GM12874 (cell line): ENCODE data around the gene PARD3B.

Source experiments
- TF ChIP-seq, protein P1 (sequence below): IDR thresholded peaks from 2 replicates; pipeline ENCODE4 v1.5.1; 2011; ENCODE audit warnings: low read depth, mild to moderate bottlenecking, control low read depth, low read length, moderate library complexity; ENCODE audit not compliant: insufficient read depth

The PARD3B gene

DNA sequence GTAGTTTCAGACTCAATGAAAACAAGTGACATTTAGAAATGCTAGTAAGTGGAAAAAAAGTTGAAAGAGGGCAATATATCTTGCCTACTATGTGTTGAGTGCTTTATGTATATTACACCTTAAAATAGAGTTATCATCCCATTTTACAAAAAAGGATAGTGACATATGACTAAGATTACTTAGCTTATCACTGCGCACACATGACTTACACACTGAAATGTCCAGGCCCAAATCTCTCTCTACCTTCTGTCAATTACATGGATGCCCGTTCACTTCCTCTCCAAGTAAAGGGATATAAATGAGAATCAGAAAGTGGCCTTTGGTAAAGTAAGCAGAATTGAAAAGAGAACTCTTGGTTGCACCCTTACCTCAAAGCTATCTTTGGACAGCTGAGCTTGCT is 3.6 kb upstream of the PARD3B start:
- TF ChIP-seq, protein P1, sequence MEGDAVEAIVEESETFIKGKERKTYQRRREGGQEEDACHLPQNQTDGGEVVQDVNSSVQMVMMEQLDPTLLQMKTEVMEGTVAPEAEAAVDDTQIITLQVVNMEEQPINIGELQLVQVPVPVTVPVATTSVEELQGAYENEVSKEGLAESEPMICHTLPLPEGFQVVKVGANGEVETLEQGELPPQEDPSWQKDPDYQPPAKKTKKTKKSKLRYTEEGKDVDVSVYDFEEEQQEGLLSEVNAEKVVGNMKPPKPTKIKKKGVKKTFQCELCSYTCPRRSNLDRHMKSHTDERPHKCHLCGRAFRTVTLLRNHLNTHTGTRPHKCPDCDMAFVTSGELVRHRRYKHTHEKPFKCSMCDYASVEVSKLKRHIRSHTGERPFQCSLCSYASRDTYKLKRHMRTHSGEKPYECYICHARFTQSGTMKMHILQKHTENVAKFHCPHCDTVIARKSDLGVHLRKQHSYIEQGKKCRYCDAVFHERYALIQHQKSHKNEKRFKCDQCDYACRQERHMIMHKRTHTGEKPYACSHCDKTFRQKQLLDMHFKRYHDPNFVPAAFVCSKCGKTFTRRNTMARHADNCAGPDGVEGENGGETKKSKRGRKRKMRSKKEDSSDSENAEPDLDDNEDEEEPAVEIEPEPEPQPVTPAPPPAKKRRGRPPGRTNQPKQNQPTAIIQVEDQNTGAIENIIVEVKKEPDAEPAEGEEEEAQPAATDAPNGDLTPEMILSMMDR, result no peak

DNA sequence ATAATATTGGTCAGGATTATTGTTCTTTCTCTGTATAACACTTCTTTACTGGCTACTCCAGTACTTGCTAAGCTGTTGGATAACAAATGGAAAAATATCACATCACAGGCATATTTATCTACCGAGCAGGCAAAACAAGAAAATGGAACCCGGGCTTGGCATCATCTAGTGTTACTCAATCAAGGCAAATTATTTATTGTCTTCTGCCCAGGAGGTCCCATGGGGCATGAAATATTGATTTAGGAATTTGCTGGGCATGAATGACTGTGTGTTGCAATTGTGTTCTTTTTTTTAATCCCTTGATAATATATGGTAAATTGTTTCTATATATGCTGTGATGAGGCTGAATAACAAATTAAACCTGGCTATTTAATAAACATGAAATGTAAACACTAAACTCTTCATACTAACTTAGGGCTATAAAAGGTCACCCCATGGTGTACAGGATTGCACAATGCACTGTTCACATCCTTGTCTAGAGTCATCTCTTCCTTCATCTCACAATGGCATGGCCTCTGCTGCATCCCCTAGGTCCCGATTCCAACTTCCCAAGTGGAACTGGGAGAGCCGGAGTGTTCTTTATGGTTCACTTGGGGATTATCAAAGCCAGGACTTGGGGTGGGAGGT is 2.2 kb upstream of the PARD3B start:
- TF ChIP-seq, protein P1, result no peak

DNA sequence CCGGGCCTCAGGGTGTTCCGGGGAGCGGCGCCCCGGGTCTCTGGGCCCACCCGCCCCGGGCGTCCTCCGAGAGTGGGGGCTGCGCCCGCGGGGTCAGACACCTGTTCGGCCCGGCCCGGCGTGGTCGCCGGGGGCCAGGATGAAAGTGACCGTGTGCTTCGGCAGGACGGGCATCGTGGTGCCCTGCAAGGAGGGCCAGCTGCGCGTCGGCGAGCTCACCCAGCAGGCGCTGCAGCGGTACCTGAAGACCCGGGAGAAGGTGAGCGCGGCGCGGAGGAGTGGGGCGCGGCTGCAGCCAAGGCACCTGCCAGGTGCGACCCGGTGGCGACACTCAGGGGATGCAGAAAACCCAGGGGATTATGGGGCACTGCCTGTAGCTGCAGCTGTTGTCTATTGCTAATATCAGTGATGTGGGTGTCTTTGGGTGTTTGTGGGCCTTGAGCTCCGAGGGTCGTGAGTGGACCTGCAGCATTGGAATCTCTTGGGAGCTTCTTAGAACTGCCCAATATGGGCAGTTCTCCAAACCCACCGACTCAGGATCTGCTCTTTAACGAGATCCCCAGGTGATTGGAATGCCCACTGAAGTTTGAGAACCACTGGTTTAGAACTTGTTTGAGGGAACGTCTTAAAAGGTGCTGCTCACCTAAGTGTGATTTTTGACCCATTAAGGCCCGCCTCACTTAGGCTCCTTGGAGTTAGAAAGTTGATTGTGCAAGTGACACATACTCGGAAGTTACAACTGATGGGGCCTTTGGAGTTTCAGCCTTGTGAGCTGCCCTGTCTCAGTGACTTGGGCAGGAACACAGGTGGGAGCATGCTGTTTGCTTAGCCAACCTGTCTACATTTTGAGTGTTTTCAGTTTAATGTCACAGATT is 823 bp downstream of the PARD3B start:
- TF ChIP-seq, protein P1, result no peak

DNA sequence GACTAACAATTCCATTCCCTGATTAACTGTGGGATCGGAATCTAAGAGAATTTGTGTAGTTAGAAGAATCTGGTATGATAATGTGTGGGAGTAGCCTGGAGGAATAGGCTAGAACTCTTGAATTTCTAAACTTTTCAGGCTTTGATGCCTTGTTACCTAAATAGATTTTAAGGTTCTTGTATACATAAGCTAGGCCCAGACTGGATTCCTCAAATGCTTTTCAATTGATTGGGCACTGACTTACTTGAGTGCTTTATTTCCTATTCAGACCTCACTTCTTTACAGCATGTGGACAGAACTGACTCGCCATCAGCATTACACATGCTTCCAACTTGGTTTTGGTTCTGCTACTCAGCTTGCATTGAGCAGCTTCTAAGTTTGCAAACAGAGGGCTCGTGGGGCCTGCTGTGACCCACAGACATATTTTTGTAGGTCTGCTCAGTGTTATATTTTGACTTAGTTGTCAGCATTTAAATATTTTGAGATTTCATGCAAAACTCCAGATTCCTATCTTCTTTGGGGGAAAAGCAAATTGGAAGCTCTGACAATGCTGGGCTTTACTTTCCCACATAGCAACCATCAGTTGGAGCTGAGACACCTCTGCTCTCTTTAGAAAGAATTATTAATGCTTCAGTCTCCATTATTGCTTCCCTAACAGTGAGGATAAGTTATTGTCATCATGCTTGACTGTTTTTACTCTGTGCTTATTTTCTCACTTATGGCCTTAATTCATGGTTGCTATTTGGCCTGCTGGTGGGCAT is 5.7 kb downstream of the PARD3B start:
- TF ChIP-seq, protein P1, result no peak

DNA sequence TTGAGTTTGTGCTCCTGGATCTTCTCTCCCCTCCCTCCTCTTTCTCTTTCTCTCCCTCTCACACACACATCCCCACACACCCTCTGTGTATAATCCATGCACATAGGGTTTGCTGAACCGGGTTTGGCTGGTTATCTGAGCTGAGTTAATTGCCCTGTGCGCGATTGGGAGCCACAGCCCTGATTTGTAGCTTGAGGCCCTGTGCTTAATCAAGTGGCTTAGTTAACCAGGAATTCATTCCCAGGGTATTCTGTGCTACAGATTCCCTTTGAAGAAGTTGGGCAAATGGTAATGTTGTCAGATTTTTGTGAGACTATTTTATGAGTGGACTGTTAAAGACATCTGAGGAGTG is 6.2 kb downstream of the PARD3B start:
- TF ChIP-seq, protein P1, result no peak

DNA sequence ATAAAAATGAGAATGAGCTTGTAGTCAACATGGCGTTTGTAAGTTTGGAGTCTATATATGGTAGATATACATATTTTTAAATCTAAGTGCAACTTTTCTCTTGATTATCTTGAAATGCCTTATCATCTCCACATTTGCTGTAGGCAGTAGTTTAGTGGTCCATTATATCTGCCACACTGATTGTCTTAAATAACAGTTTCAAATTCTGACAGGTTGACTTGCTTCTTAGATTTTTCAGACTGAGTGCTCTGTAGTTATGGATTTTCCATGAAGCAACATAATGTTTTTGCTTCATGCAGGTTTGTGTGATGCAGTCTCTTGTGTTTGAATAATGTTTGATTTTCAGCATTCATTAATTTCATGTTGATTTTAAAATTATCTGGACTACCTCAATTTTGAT is 12.3 kb downstream of the PARD3B start:
- TF ChIP-seq, protein P1, result no peak

DNA sequence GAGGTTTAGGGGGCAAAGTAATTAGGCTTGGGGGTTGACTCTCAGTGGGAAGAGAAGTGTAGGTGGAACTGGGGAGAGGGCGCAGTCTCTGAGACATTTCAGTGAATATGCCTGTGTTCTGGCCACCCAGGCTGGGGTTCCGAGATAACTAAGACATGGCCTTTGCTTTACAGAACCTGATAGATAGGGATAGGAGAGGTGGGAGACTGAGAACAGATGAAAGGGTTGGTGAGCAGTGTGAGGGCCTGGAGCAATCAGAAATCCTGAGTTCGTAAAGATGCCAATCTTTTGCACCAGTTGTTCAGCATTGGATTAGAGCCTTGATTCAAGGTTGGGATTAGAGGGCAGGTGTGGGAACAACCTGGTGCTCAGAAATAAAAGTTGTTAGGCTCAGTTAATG is 15.6 kb downstream of the PARD3B start:
- TF ChIP-seq, protein P1, result no peak
